Thymus (tissue), 11 donors: ENCODE data around the gene NPPB. TPM values are rescaled to one million over a fixed set of nuclear protein-coding genes. Genes with fewer than 3 reads are reported as not detected.

Experiments used
- DNase-seq, 9 donors: peaks; one replicate each; pipeline ENCODE4 v3.0.0-alpha.2; 2013; ENCODE audit warnings: low spot score in 9 of 9, low read depth in 6 of 9, missing footprints in 1 of 9
- H3K27ac ChIP-seq, 2 donors: one replicate each; pipeline ENCODE4 v1.5.1; 2013; ENCODE audit warnings: control low read depth in 1 of 2, low read depth in 1 of 2, low read length in 1 of 2, mild to moderate bottlenecking in 1 of 2, moderate library complexity in 1 of 2
- H3K27me3 ChIP-seq, 2 donors: one replicate each; pipeline ENCODE4 v1.5.1; 2013; ENCODE audit warnings: low read length in 1 of 2; ENCODE audit not compliant: control insufficient read depth in 2 of 2, insufficient read depth in 1 of 2
- H3K36me3 ChIP-seq, 2 donors: one replicate each; pipeline ENCODE4 v1.5.1; 2013; ENCODE audit warnings: low read length in 1 of 2, mild to moderate bottlenecking in 1 of 2, moderate library complexity in 1 of 2; ENCODE audit not compliant: control insufficient read depth in 2 of 2, insufficient read depth in 2 of 2
- H3K4me1 ChIP-seq, 2 donors: one replicate each; pipeline ENCODE4 v1.5.1; 2013; ENCODE audit warnings: low read length in 2 of 2; ENCODE audit not compliant: control insufficient read depth in 2 of 2, insufficient read depth in 2 of 2
- H3K4me3 ChIP-seq, 2 donors: one replicate each; pipeline ENCODE4 v1.5.1; 2013; ENCODE audit warnings: low read length in 2 of 2, control low read depth in 1 of 2, mild to moderate bottlenecking in 1 of 2
- H3K9me3 ChIP-seq, 2 donors: one replicate each; pipeline ENCODE4 v1.5.1; 2013; ENCODE audit warnings: low read length in 1 of 2, mild to moderate bottlenecking in 1 of 2; ENCODE audit not compliant: control insufficient read depth in 2 of 2, insufficient read depth in 1 of 2
- WGBS: extraction: QIAGEN DNeasy Blood & Tissue Kit; methylation state at CpG from one replicate; pipeline ENCODE4 v1.1.7; 2013; 5-methylcytosine and 5-hydroxymethylcytosine counted together
- polyA plus RNA-seq: library from polyadenylated mRNA; stranded (reverse); fragments of 200-250 nt; gene quantifications from one replicate; pipeline ENCODE4 v1.2.3, GENCODE V29; 2013
- total RNA-seq: library from RNA; stranded (reverse); fragments of 120-200 nt; gene quantifications from one replicate; pipeline ENCODE4 v1.2.4, GENCODE V29; 2013
- donor health status: healthy.

The NPPB gene
- total and polyA plus RNA-seq, 2 donors: 0.47 to 1.7 TPM

GRCh38 chr1:11886986-11887665 lies 28.4 kb upstream of the NPPB start:
- Histone ChIP-seq H3K9me3 (no peaks in the 10 kb centered on the region), H3K27me3 (peaks cover 0 to 3% of the 10 kb centered on the region in 2 donors), H3K4me3 (no peak overlapping the region), H3K27ac (no peak overlapping the region), H3K4me1 (no peaks in the 10 kb centered on the region), H3K36me3 (no peaks in the 10 kb centered on the region)
- DNase-seq: no peak
- 96% methylated on average over 19 of the region's 19 CpGs for WGBS

GRCh38 chr1:11885916-11886315 lies 27.2 kb upstream of the NPPB start:
- no peak for DNase-seq
- 93% methylated on average over 6 of the region's 6 CpGs for WGBS
- Histone ChIP-seq H3K4me1 (no peaks in the 10 kb centered on the region), H3K27me3 (no peaks in the 10 kb centered on the region), H3K9me3 (no peaks in the 10 kb centered on the region), H3K27ac (no peak overlapping the region), H3K4me3 (no peak overlapping the region), H3K36me3 (no peaks in the 10 kb centered on the region)

- H3K27ac ChIP-seq: no peak overlapping the region
- H3K36me3 ChIP-seq: no peaks in the 10 kb centered on the region
- H3K4me3 ChIP-seq: no peak overlapping the region
- DNase-seq: no peak
- H3K9me3 ChIP-seq: no peaks in the 10 kb centered on the region
- whole genome bisulfite sequencing: 70% methylated on average over 13 of the region's 13 CpGs
- no peaks in the 10 kb centered on the region for H3K4me1 ChIP-seq
- no peaks in the 10 kb centered on the region for H3K27me3 ChIP-seq
Measured at GRCh38 chr1:11882814-11883538, 24.2 kb upstream of the NPPB start.

- Histone ChIP-seq H3K4me1 (no peaks in the 10 kb centered on the region), H3K27me3 (no peaks in the 10 kb centered on the region), H3K27ac (no peak overlapping the region), H3K4me3 (no peak overlapping the region), H3K9me3 (no peaks in the 10 kb centered on the region), H3K36me3 (no peaks in the 10 kb centered on the region)
- DNase-seq: no peak
- 90% methylated on average over 18 of the region's 18 CpGs for WGBS
Measured at GRCh38 chr1:11881749-11882441, 23.1 kb upstream of the NPPB start.

GRCh38 chr1:11880911-11881748 lies 22.4 kb upstream of the NPPB start:
- H3K4me3 ChIP-seq: no peak overlapping the region
- DNase-seq: no peak
- H3K27ac ChIP-seq: no peak overlapping the region
- no peaks in the 10 kb centered on the region for H3K9me3 ChIP-seq
- H3K4me1 ChIP-seq: no peaks in the 10 kb centered on the region
- no peaks in the 10 kb centered on the region for H3K36me3 ChIP-seq
- 88% methylated on average over 10 of the region's 10 CpGs for WGBS
- peaks cover 0 to 2% of the 10 kb centered on the region in 2 donors for H3K27me3 ChIP-seq

- 88% methylated on average over 12 of the region's 12 CpGs for WGBS
- H3K4me1 ChIP-seq: no peaks in the 10 kb centered on the region
- no peak overlapping the region for H3K4me3 ChIP-seq
- DNase-seq: no peak
- no peak overlapping the region for H3K27ac ChIP-seq
- peaks cover 0 to 2% of the 10 kb centered on the region in 2 donors for H3K27me3 ChIP-seq
- no peaks in the 10 kb centered on the region for H3K9me3 ChIP-seq
- no peaks in the 10 kb centered on the region for H3K36me3 ChIP-seq
Measured at GRCh38 chr1:11880181-11880575, 21.4 kb upstream of the NPPB start.

- no peak for DNase-seq
- WGBS: 93% methylated on average over 28 of the region's 28 CpGs
Measured at GRCh38 chr1:11879311-11880180, 20.8 kb upstream of the NPPB start.

GRCh38 chr1:11878891-11879190 lies 20.1 kb upstream of the NPPB start:
- H3K4me3 ChIP-seq: no peak overlapping the region
- DNase-seq: no peak
- no peaks in the 10 kb centered on the region for H3K9me3 ChIP-seq
- H3K27me3 ChIP-seq: peaks cover 0 to 7% of the 10 kb centered on the region in 2 donors
- WGBS: 95% methylated on average over 6 of the region's 6 CpGs
- no peak overlapping the region for H3K27ac ChIP-seq
- H3K4me1 ChIP-seq: no peaks in the 10 kb centered on the region
- no peaks in the 10 kb centered on the region for H3K36me3 ChIP-seq

More at GRCh38 chr1:11879311-11880180, 20.8 kb upstream of the NPPB start:
- no peaks in the 10 kb centered on the region for H3K9me3 ChIP-seq
- H3K27me3 ChIP-seq: peaks cover 0 to 2% of the 10 kb centered on the region in 2 donors
- no peak overlapping the region for H3K27ac ChIP-seq
- H3K36me3 ChIP-seq: no peaks in the 10 kb centered on the region
- no peak overlapping the region for H3K4me3 ChIP-seq
- no peaks in the 10 kb centered on the region for H3K4me1 ChIP-seq
